Nephron progenitor cell (in vitro differentiated cells): ENCODE data around the gene HSPB8.
A peak's percentile ranks its signal among the peaks of the same experiment; 100 is the strongest.

Experiments used
- DNase-seq: peaks from one replicate; pipeline ENCODE4 v3.0.0; 2021
- H3K27ac Mint-ChIP-seq: 2 replicates; pipeline ENCODE4 v1.8.0; 2021; ENCODE audit warnings: mild to moderate bottlenecking, moderate library complexity, mixed read lengths
- H3K27me3 Mint-ChIP-seq: 2 replicates; pipeline ENCODE4 v1.8.0; 2021; ENCODE audit warnings: mild to moderate bottlenecking, low read depth, mixed read lengths; ENCODE audit not compliant: poor library complexity
- H3K36me3 Mint-ChIP-seq: 2 replicates; pipeline ENCODE4 v1.8.0; 2021; ENCODE audit warnings: low read depth, mixed read lengths
- H3K4me1 Mint-ChIP-seq: 2 replicates; pipeline ENCODE4 v1.8.0; 2021; ENCODE audit warnings: mixed read lengths
- H3K4me3 Mint-ChIP-seq: 2 replicates; pipeline ENCODE4 v1.8.0; 2021; ENCODE audit warnings: mild to moderate bottlenecking, moderate library complexity, mixed read lengths
- H3K9me3 Mint-ChIP-seq: 2 replicates; pipeline ENCODE4 v1.8.0; 2021; ENCODE audit warnings: mild to moderate bottlenecking, moderate library complexity, mixed read lengths
- CTCF ChIP-seq: fragments of 200-600 bp; sonication (generic); IDR thresholded peaks from 2 replicates; pipeline ENCODE4 v1.5.0; 2021; ENCODE audit warnings: antibody characterized with exemption

HSPB8 gene

DNA sequence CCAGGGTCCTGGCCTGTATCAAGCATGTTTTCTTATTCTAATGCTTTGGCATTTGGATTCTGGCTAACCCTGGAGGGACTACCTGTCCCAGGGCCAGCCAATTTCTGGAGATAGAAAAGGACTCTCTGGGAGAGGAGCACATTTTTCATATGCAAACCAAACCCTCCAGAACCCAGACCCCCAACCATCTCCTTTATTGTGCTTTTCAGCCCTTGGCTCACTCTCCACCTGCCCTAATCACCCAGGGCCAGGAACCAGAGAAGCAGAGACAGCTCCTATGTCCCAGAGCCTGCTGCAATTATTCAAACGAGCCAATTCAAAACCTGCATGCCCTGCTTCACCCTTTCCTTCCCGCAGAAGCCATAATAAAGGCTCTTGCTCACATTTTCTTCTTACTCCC lies 23.8 kb downstream of the HSPB8 start:
- peaks cover 5% of the 10 kb centered on the region for H3K4me1 Mint-ChIP-seq
- no peak for DNase-seq
- no peak for TF ChIP-seq CTCF
- no peak overlapping the region for H3K4me3 Mint-ChIP-seq
- no peaks in the 10 kb centered on the region for H3K36me3 Mint-ChIP-seq
- no peak overlapping the region for H3K27ac Mint-ChIP-seq
- H3K9me3 Mint-ChIP-seq, result no peaks in the 10 kb centered on the region
- H3K27me3 Mint-ChIP-seq, result peaks cover 4% of the 10 kb centered on the region

GRCh38 chr12:119204131-119204530 lies 25.4 kb downstream of the HSPB8 start:
- peaks cover 21% of the 10 kb centered on the region for H3K4me1 Mint-ChIP-seq
- no peak for TF ChIP-seq CTCF
- DNase-seq, result no peak
- H3K36me3 Mint-ChIP-seq, result no peaks in the 10 kb centered on the region
- peaks cover 7% of the 10 kb centered on the region for H3K27me3 Mint-ChIP-seq
- peak overlapping the region; percentile 8 for H3K27ac Mint-ChIP-seq
- no peak overlapping the region for H3K4me3 Mint-ChIP-seq
- H3K9me3 Mint-ChIP-seq, result no peaks in the 10 kb centered on the region

- no peaks in the 10 kb centered on the region for H3K9me3 Mint-ChIP-seq
- H3K27ac Mint-ChIP-seq, result no peak overlapping the region
- H3K4me1 Mint-ChIP-seq, result peaks cover 22% of the 10 kb centered on the region
- H3K27me3 Mint-ChIP-seq, result peaks cover 3% of the 10 kb centered on the region
- no peak for DNase-seq
- H3K4me3 Mint-ChIP-seq, result no peak overlapping the region
- H3K36me3 Mint-ChIP-seq, result no peaks in the 10 kb centered on the region
- no peak for TF ChIP-seq CTCF
Observed at GRCh38 chr12:119204671-119205285, 26.0 kb downstream of the HSPB8 start.

DNA sequence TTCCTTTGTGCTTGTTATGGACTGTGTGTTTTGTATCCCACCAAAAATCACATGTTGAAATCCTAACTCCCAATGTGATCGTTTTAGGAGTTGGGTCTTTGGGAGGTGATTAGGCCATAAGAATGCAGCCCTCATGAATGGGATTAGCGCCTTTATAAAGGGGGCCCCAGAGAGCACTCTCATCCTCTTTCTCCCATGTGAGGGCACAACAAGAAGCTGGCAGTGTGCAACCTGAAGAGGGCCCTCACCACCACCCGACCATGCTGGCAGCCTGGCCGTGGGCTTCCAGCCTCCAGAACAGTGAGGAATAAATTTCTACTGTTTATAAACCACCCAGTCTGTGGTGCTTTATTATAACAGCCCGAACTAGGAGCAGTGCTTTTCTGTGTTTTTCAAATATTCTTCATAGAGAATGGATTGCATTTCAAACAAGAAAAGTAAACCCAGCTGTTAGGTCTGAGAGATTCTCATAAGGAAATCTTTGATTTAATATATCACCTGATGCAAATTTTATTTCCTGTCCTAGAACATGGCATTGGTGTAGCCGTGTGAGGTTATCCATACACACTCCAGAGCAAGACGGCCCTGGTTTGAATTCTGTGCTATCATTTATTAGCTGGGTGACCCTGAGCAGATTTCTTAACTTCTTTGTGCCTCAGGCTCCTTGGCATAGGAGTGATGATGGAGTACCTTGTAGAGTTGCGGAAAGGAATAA lies 27.8 kb downstream of the HSPB8 start:
- DNase-seq, result no peak
- Mint-ChIP-seq H3K4me1 (peaks cover 22% of the 10 kb centered on the region), H3K36me3 (no peaks in the 10 kb centered on the region), H3K27ac (no peak overlapping the region), H3K4me3 (no peak overlapping the region), H3K9me3 (no peaks in the 10 kb centered on the region), H3K27me3 (peaks cover 3% of the 10 kb centered on the region)
- TF ChIP-seq CTCF, result no peak

- no peak for DNase-seq
- no peak overlapping the region for H3K27ac Mint-ChIP-seq
- no peak overlapping the region for H3K4me3 Mint-ChIP-seq
- no peaks in the 10 kb centered on the region for H3K36me3 Mint-ChIP-seq
- TF ChIP-seq CTCF, result no peak
- H3K27me3 Mint-ChIP-seq, result peaks cover 3% of the 10 kb centered on the region
- H3K4me1 Mint-ChIP-seq, result peaks cover 23% of the 10 kb centered on the region
- no peaks in the 10 kb centered on the region for H3K9me3 Mint-ChIP-seq
Observed at GRCh38 chr12:119207063-119207560, 28.4 kb downstream of the HSPB8 start.
